Measurements from ENCODE around the gene OR1Q1.
"Not testable (repeated sequence)": the region's sequence is repeated elsewhere in the genome, so short reads cannot be mapped to it uniquely, and the experiment has no call there.

OR1Q1 gene

GRCh38 chr9:122579874-122580273, 34.7 kb upstream of the OR1Q1 start:
- no peak for TF ChIP-seq SPI1 (IDR thresholded peaks at IDR 0.05; ENCODE audit: borderline replicate concordance, low read depth)
- no peak for TF ChIP-seq GABPA (IDR thresholded peaks at IDR 0.05; ENCODE audit: low read depth)
- no peak overlapping the region for H3K27ac ChIP-seq (replicated peaks)

GRCh38 chr9:122580360-122580759, 34.2 kb upstream of the OR1Q1 start:
- TF ChIP-seq SPI1 (IDR thresholded peaks at IDR 0.05; ENCODE audit: borderline replicate concordance, low read depth) (no peak), POLR2AphosphoS5 (IDR thresholded peaks at IDR 0.05; ENCODE audit: low read depth) (no peak), REST (IDR thresholded peaks at IDR 0.05; ENCODE audit: insufficient replicate concordance, low read depth) (no peak), CTCF (IDR thresholded peaks at IDR 0.05; ENCODE audit: insufficient read depth, low read length) (no peak), GABPA (IDR thresholded peaks at IDR 0.05; ENCODE audit: low read depth) (no peak)
- Histone ChIP-seq H3K27ac (replicated peaks) (no peak overlapping the region), H3K27me3 (ENCODE audit: insufficient read depth, poor library complexity, severe bottlenecking) (no peaks in the 10 kb centered on the region), H3K4me3 (replicated peaks; ENCODE audit: insufficient read depth, low read length) (no peak overlapping the region)
- no peak for DNase-seq (ENCODE audit: low read depth in 1 of 2, low spot score in 1 of 2)

More at GRCh38 chr9:122579874-122580273, 34.7 kb upstream of the OR1Q1 start:
- Histone ChIP-seq H3K4me3 (replicated peaks; ENCODE audit: insufficient read depth, low read length) (no peak overlapping the region), H3K27me3 (ENCODE audit: insufficient read depth, poor library complexity, severe bottlenecking) (no peaks in the 10 kb centered on the region)
- DNase-seq (ENCODE audit: low read depth in 1 of 2, low spot score in 1 of 2) = no peak

GRCh38 chr9:122583284-122583683, 31.3 kb upstream of the OR1Q1 start, which contains the start of gene OR1L8:
TSS of gene OR1L8 (minus strand) at chr9:122583384. CDS start at chr9:122568477, 14,907 bp downstream.
- H3K4me3 ChIP-seq (replicated peaks; ENCODE audit: insufficient read depth, low read length); DNase-seq (ENCODE audit: low read depth in 1 of 2, low spot score in 1 of 2); H3K27ac ChIP-seq (replicated peaks); H3K27me3 ChIP-seq (ENCODE audit: insufficient read depth, poor library complexity, severe bottlenecking): not testable (repeated sequence)

- H3K27me3 ChIP-seq (ENCODE audit: insufficient read depth, poor library complexity, severe bottlenecking) = peaks cover 2% of the 10 kb centered on the region
- H3K4me3 ChIP-seq (replicated peaks; ENCODE audit: insufficient read depth, low read length) = no peak overlapping the region
- no peak overlapping the region for H3K27ac ChIP-seq (replicated peaks)
- TF ChIP-seq POLR2AphosphoS5 (IDR thresholded peaks at IDR 0.05; ENCODE audit: low read depth) (no peak), GABPA (IDR thresholded peaks at IDR 0.05; ENCODE audit: low read depth) (no peak), SPI1 (IDR thresholded peaks at IDR 0.05; ENCODE audit: borderline replicate concordance, low read depth) (no peak), CTCF (IDR thresholded peaks at IDR 0.05; ENCODE audit: insufficient read depth, low read length) (no peak), REST (IDR thresholded peaks at IDR 0.05; ENCODE audit: insufficient replicate concordance, low read depth) (no peak)
- no peak for DNase-seq (ENCODE audit: low read depth in 1 of 2, low spot score in 1 of 2)
Measured at GRCh38 chr9:122605691-122606090, 8.8 kb upstream of the OR1Q1 start.

GRCh38 chr9:122606587-122606986, 8.0 kb upstream of the OR1Q1 start:
- DNase-seq (ENCODE audit: low read depth in 1 of 2, low spot score in 1 of 2) = no peak
- TF ChIP-seq POLR2AphosphoS5 (IDR thresholded peaks at IDR 0.05; ENCODE audit: low read depth) (no peak), GABPA (IDR thresholded peaks at IDR 0.05; ENCODE audit: low read depth) (no peak), REST (IDR thresholded peaks at IDR 0.05; ENCODE audit: insufficient replicate concordance, low read depth) (no peak), SPI1 (IDR thresholded peaks at IDR 0.05; ENCODE audit: borderline replicate concordance, low read depth) (no peak), CTCF (IDR thresholded peaks at IDR 0.05; ENCODE audit: insufficient read depth, low read length) (no peak)
- peaks cover 2% of the 10 kb centered on the region for H3K27me3 ChIP-seq (ENCODE audit: insufficient read depth, poor library complexity, severe bottlenecking)
- no peak overlapping the region for H3K27ac ChIP-seq (replicated peaks)
- no peak overlapping the region for H3K4me3 ChIP-seq (replicated peaks; ENCODE audit: insufficient read depth, low read length)
